ENCODE results near the gene TEX2.

TEX2 gene

GRCh38 chr17:64263000-64263766 lies at the start of gene TEX2:
Gene TEX2, minus strand, starts transcription at chr17:64263260. Its CDS starts 49,043 bp downstream, at chr17:64214217.
- H3K36me3 ChIP-seq (ENCODE audit: insufficient read depth, low read length), result no peaks in the 10 kb centered on the region
- peaks cover 21% of the 10 kb centered on the region for H3K4me1 ChIP-seq (ENCODE audit: insufficient read depth, low read length)
- H3K9me3 ChIP-seq (ENCODE audit: low read length), result no peaks in the 10 kb centered on the region

GRCh38 chr17:64309710-64310109 lies 46.6 kb upstream of the TEX2 start:
- H3K4me1 ChIP-seq (ENCODE audit: insufficient read depth, low read length), result no peaks in the 10 kb centered on the region
- H3K27me3 ChIP-seq (ENCODE audit: control insufficient read depth in 1 of 2, insufficient read depth in 2 of 2, low read length in 2 of 2), result no peaks in the 10 kb centered on the region
- H3K9ac ChIP-seq (ENCODE audit: low read length), result no peak overlapping the region
- no peaks in the 10 kb centered on the region for H3K9me3 ChIP-seq (ENCODE audit: low read length)
- no peak overlapping the region for H3K4me3 ChIP-seq (ENCODE audit: low read depth in 1 of 2, low read length in 2 of 2)
- H3K36me3 ChIP-seq (ENCODE audit: insufficient read depth, low read length), result no peaks in the 10 kb centered on the region
- no peak overlapping the region for H3K27ac ChIP-seq (ENCODE audit: low read depth, low read length)

More at GRCh38 chr17:64263000-64263766, at the start of gene TEX2:
- Histone ChIP-seq H3K27ac (ENCODE audit: low read depth, low read length) (peak within 1 kb of the TSS; percentile 92), H3K4me3 (ENCODE audit: low read depth in 1 of 2, low read length in 2 of 2) (peak within 1 kb of the TSS; percentile 90 to 97), H3K27me3 (ENCODE audit: control insufficient read depth in 1 of 2, insufficient read depth in 2 of 2, low read length in 2 of 2) (no peaks in the 10 kb centered on the region), H3K9ac (ENCODE audit: low read length) (peak within 1 kb of the TSS; percentile 61)

GRCh38 chr17:64309021-64309420 lies 46.0 kb upstream of the TEX2 start:
- Histone ChIP-seq H3K9me3 (ENCODE audit: low read length) (no peaks in the 10 kb centered on the region), H3K27ac (ENCODE audit: low read depth, low read length) (no peak overlapping the region), H3K36me3 (ENCODE audit: insufficient read depth, low read length) (no peaks in the 10 kb centered on the region), H3K9ac (ENCODE audit: low read length) (no peak overlapping the region), H3K27me3 (ENCODE audit: control insufficient read depth in 1 of 2, insufficient read depth in 2 of 2, low read length in 2 of 2) (no peaks in the 10 kb centered on the region), H3K4me1 (ENCODE audit: insufficient read depth, low read length) (no peaks in the 10 kb centered on the region), H3K4me3 (ENCODE audit: low read depth in 1 of 2, low read length in 2 of 2) (no peak overlapping the region)

- Histone ChIP-seq H3K9me3 (ENCODE audit: low read length) (no peaks in the 10 kb centered on the region), H3K9ac (ENCODE audit: low read length) (no peak overlapping the region), H3K27ac (ENCODE audit: low read depth, low read length) (no peak overlapping the region), H3K4me3 (ENCODE audit: low read depth in 1 of 2, low read length in 2 of 2) (no peak overlapping the region), H3K36me3 (ENCODE audit: insufficient read depth, low read length) (no peaks in the 10 kb centered on the region), H3K27me3 (ENCODE audit: control insufficient read depth in 1 of 2, insufficient read depth in 2 of 2, low read length in 2 of 2) (no peaks in the 10 kb centered on the region), H3K4me1 (ENCODE audit: insufficient read depth, low read length) (no peaks in the 10 kb centered on the region)
Measured at GRCh38 chr17:64306850-64307463, 43.9 kb upstream of the TEX2 start.

GRCh38 chr17:64304551-64304950 lies 41.5 kb upstream of the TEX2 start:
- no peak overlapping the region for H3K9ac ChIP-seq (ENCODE audit: low read length)
- H3K27ac ChIP-seq (ENCODE audit: low read depth, low read length), result no peak overlapping the region
- H3K36me3 ChIP-seq (ENCODE audit: insufficient read depth, low read length), result no peaks in the 10 kb centered on the region
- no peak overlapping the region for H3K4me3 ChIP-seq (ENCODE audit: low read depth in 1 of 2, low read length in 2 of 2)
- no peaks in the 10 kb centered on the region for H3K4me1 ChIP-seq (ENCODE audit: insufficient read depth, low read length)
- no peaks in the 10 kb centered on the region for H3K9me3 ChIP-seq (ENCODE audit: low read length)
- H3K27me3 ChIP-seq (ENCODE audit: control insufficient read depth in 1 of 2, insufficient read depth in 2 of 2, low read length in 2 of 2), result no peaks in the 10 kb centered on the region

GRCh38 chr17:64300699-64300965 lies 37.6 kb upstream of the TEX2 start:
- no peak overlapping the region for H3K9ac ChIP-seq (ENCODE audit: low read length)
- H3K4me1 ChIP-seq (ENCODE audit: insufficient read depth, low read length), result no peaks in the 10 kb centered on the region
- H3K36me3 ChIP-seq (ENCODE audit: insufficient read depth, low read length), result no peaks in the 10 kb centered on the region
- no peak overlapping the region for H3K27ac ChIP-seq (ENCODE audit: low read depth, low read length)
- H3K27me3 ChIP-seq (ENCODE audit: control insufficient read depth in 1 of 2, insufficient read depth in 2 of 2, low read length in 2 of 2), result no peaks in the 10 kb centered on the region
- H3K4me3 ChIP-seq (ENCODE audit: low read depth in 1 of 2, low read length in 2 of 2), result no peak overlapping the region
- H3K9me3 ChIP-seq (ENCODE audit: low read length), result no peaks in the 10 kb centered on the region

DNA sequence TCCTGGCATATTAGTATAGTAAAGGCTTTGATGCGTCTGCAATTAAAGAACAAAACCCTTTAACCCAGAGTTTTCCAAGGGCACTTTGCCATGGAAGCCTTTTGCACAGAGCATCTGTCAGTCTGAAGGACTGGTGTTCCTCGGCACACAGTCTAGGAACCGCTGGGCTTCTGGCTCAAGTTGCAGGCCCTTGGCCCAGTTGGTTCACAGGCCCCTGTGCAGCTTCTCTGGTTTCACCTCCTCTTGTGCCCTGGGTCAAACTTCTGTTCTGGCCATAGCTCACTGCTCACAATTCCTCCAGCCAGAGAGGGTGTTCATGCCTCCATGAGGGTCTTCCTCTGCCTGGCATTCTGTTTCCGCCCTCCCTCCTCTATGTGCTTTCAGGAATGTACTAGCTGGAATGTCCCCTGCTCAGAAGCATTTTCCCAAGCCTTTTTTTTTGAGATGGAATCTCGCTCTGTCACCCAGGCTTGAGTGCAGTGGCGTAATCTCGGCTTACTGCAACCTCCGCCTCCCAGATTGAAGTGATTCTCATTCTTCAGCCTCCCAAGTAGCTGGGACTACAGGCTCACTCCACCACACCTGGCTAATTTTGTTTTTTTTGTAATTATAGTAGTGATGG lies 34.5 kb upstream of the TEX2 start:
- H3K9ac ChIP-seq (ENCODE audit: low read length), result no peak overlapping the region
- no peaks in the 10 kb centered on the region for H3K27me3 ChIP-seq (ENCODE audit: control insufficient read depth in 1 of 2, insufficient read depth in 2 of 2, low read length in 2 of 2)
- no peak overlapping the region for H3K4me3 ChIP-seq (ENCODE audit: low read depth in 1 of 2, low read length in 2 of 2)
- no peaks in the 10 kb centered on the region for H3K4me1 ChIP-seq (ENCODE audit: insufficient read depth, low read length)
- no peak overlapping the region for H3K27ac ChIP-seq (ENCODE audit: low read depth, low read length)
- no peaks in the 10 kb centered on the region for H3K36me3 ChIP-seq (ENCODE audit: insufficient read depth, low read length)
- no peaks in the 10 kb centered on the region for H3K9me3 ChIP-seq (ENCODE audit: low read length)

- Histone ChIP-seq H3K9me3 (ENCODE audit: low read length) (no peaks in the 10 kb centered on the region), H3K4me3 (ENCODE audit: low read depth in 1 of 2, low read length in 2 of 2) (no peak overlapping the region), H3K27me3 (ENCODE audit: control insufficient read depth in 1 of 2, insufficient read depth in 2 of 2, low read length in 2 of 2) (no peaks in the 10 kb centered on the region), H3K4me1 (ENCODE audit: insufficient read depth, low read length) (no peaks in the 10 kb centered on the region), H3K36me3 (ENCODE audit: insufficient read depth, low read length) (no peaks in the 10 kb centered on the region), H3K9ac (ENCODE audit: low read length) (no peak overlapping the region), H3K27ac (ENCODE audit: low read depth, low read length) (no peak overlapping the region)
Measured at GRCh38 chr17:64296246-64296645, 33.2 kb upstream of the TEX2 start.

DNA sequence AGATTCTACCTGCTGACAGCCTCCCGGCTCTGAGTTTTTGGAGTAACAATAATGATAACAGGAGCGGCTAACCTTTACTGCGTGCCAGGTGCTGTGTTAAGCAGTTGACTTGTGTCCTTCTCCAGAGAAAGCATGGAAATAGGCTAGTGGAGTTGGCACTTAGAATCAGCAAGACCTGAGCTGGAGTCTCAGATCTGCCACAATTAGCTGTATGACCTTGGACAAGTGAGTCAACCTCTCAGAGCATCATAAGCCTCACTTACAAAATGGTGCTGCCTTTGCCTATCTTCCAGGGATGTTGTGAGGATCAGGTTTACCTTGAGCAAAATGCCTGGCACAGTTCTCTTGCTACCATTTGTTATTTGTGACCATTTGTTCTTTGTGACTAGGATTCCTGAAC lies 32.1 kb upstream of the TEX2 start:
- H3K27me3 ChIP-seq (ENCODE audit: control insufficient read depth in 1 of 2, insufficient read depth in 2 of 2, low read length in 2 of 2), result no peaks in the 10 kb centered on the region
- H3K27ac ChIP-seq (ENCODE audit: low read depth, low read length), result no peak overlapping the region
- no peak overlapping the region for H3K4me3 ChIP-seq (ENCODE audit: low read depth in 1 of 2, low read length in 2 of 2)
- H3K36me3 ChIP-seq (ENCODE audit: insufficient read depth, low read length), result no peaks in the 10 kb centered on the region
- no peaks in the 10 kb centered on the region for H3K9me3 ChIP-seq (ENCODE audit: low read length)
- no peaks in the 10 kb centered on the region for H3K4me1 ChIP-seq (ENCODE audit: insufficient read depth, low read length)
- no peak overlapping the region for H3K9ac ChIP-seq (ENCODE audit: low read length)

DNA sequence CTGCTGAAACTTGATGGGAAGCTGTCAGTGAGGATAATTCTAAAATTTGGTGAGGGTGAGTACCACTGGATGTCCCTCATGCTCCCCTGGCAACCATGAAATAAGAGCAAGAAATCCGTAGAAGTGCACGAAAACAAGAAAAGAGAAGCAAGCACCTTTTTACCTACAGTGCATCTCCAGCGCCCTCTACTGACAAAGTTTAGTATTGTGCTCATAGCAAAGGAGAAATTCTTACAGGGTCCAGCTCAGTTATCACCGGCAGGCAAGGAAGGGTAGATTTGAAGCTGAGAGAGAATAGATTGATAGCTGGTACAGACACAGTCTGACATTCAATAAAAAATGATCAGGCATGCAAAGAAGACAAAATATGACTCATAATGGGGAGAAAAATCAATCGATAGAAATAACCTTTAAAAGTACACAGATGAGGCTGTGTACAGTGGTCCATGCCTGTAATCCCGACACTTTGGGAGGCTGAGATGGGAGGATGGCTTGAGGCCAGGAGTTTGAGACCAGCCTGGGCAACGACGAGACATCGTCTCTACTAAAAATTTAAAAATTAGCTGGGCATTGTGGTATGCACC lies 28.3 kb upstream of the TEX2 start:
- no peak overlapping the region for H3K27ac ChIP-seq (ENCODE audit: low read depth, low read length)
- no peaks in the 10 kb centered on the region for H3K27me3 ChIP-seq (ENCODE audit: control insufficient read depth in 1 of 2, insufficient read depth in 2 of 2, low read length in 2 of 2)
- H3K9ac ChIP-seq (ENCODE audit: low read length), result no peak overlapping the region
- H3K9me3 ChIP-seq (ENCODE audit: low read length), result no peaks in the 10 kb centered on the region
- H3K4me1 ChIP-seq (ENCODE audit: insufficient read depth, low read length), result no peaks in the 10 kb centered on the region
- H3K36me3 ChIP-seq (ENCODE audit: insufficient read depth, low read length), result no peaks in the 10 kb centered on the region
- no peak overlapping the region for H3K4me3 ChIP-seq (ENCODE audit: low read depth in 1 of 2, low read length in 2 of 2)

DNA sequence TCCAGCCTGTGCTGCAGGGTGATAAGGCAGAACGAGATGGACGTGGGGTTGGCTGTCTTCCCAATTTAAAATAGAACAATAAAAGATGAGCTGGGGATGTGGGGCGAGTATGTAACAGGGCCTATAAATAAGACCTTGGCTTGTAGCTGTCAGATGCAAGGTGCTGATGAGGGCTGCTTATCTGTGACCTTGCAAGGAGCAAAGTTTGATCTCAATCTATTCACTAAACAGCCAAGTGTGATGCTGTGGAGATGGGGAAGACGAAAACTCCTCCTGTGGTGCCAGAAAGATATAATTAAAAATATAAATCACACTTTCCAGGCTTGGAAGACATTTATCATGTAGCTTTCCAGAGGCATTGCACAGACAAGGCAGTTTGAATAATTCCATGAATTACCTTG lies 26.7 kb upstream of the TEX2 start:
- Histone ChIP-seq H3K27me3 (ENCODE audit: control insufficient read depth in 1 of 2, insufficient read depth in 2 of 2, low read length in 2 of 2) (no peaks in the 10 kb centered on the region), H3K4me1 (ENCODE audit: insufficient read depth, low read length) (no peaks in the 10 kb centered on the region), H3K4me3 (ENCODE audit: low read depth in 1 of 2, low read length in 2 of 2) (no peak overlapping the region), H3K9me3 (ENCODE audit: low read length) (no peaks in the 10 kb centered on the region), H3K36me3 (ENCODE audit: insufficient read depth, low read length) (no peaks in the 10 kb centered on the region), H3K27ac (ENCODE audit: low read depth, low read length) (no peak overlapping the region), H3K9ac (ENCODE audit: low read length) (no peak overlapping the region)
